Small intestine (tissue), 7 donors: ENCODE data around the gene CKB. TPM values are rescaled to one million over a fixed set of nuclear protein-coding genes. Genes with fewer than 3 reads are reported as not detected.

Source experiments
- DNase-seq, 2 donors: peaks; one replicate each; pipeline versions ENCODE4 v3.0.0 to v3.0.0-alpha.2; 2013
- FAIRE-seq: peaks from 2 replicates; lab custom pipeline; 2012; peaks lifted over from hg19 to GRCh38; lab: Jason Lieb, UNC
- H3K27ac ChIP-seq, 3 donors: one replicate each; pipeline ENCODE4 v1.5.1; 2013; ENCODE audit warnings: low read length in 2 of 3, mild to moderate bottlenecking in 2 of 3, control low read depth in 1 of 3, inconsistent platforms in 1 of 3, low read depth in 1 of 3, moderate library complexity in 1 of 3
- H3K27me3 ChIP-seq, 3 donors: one replicate each; pipeline ENCODE4 v1.6.1; 2013; ENCODE audit warnings: low read length in 3 of 3, inconsistent platforms in 1 of 3; ENCODE audit not compliant: control insufficient read depth in 3 of 3, insufficient read depth in 3 of 3
- H3K36me3 ChIP-seq, 3 donors: one replicate each; pipeline ENCODE4 v1.6.1; 2013; ENCODE audit warnings: low read length in 3 of 3, inconsistent platforms in 1 of 3, low read depth in 1 of 3, mild to moderate bottlenecking in 1 of 3, moderate library complexity in 1 of 3; ENCODE audit not compliant: control insufficient read depth in 3 of 3, insufficient read depth in 2 of 3
- H3K4me1 ChIP-seq, 3 donors: one replicate each; pipeline ENCODE4 v1.6.1; 2013; ENCODE audit warnings: low read length in 2 of 3, inconsistent platforms in 1 of 3, low read depth in 1 of 3, mild to moderate bottlenecking in 1 of 3, moderate library complexity in 1 of 3; ENCODE audit not compliant: control insufficient read depth in 3 of 3, insufficient read depth in 2 of 3
- H3K4me3 ChIP-seq, 3 donors: one replicate each; pipeline ENCODE4 v1.5.1; 2013; ENCODE audit warnings: low read length in 3 of 3, control low read depth in 1 of 3, inconsistent platforms in 1 of 3, low read depth in 1 of 3, mild to moderate bottlenecking in 1 of 3, moderate library complexity in 1 of 3
- H3K9me3 ChIP-seq, 2 donors: one replicate each; pipeline ENCODE4 v1.6.1; 2013; ENCODE audit warnings: low read depth in 1 of 2, low read length in 1 of 2; ENCODE audit not compliant: control insufficient read depth in 2 of 2, insufficient read depth in 1 of 2
- WGBS, 3 donors: extraction: QIAGEN DNeasy Blood & Tissue Kit; methylation state at CpG; one replicate each; pipeline ENCODE4 v1.1.7; 2013; 5-methylcytosine and 5-hydroxymethylcytosine counted together
- polyA plus RNA-seq, 4 donors: library from polyadenylated mRNA; stranded (reverse) in 3 of 4; unstranded in 1 of 4; fragments of 200-250 nt in 3 of 4; fragments of 120-200 nt in 1 of 4; gene quantifications; one replicate each; pipeline versions ENCODE4 v1.2.1 to v1.2.3, GENCODE V29; 2013
- donor health status: healthy with polysubstance abuse.
- donor health status: control.
- donor health status: control.
- donor health status: Bipolar disorder and iron deficiency.
- donor health status: healthy.

The CKB gene
- polyA plus RNA-seq, 4 donors = 36.7 to 315 (median 72.7) TPM

DNA sequence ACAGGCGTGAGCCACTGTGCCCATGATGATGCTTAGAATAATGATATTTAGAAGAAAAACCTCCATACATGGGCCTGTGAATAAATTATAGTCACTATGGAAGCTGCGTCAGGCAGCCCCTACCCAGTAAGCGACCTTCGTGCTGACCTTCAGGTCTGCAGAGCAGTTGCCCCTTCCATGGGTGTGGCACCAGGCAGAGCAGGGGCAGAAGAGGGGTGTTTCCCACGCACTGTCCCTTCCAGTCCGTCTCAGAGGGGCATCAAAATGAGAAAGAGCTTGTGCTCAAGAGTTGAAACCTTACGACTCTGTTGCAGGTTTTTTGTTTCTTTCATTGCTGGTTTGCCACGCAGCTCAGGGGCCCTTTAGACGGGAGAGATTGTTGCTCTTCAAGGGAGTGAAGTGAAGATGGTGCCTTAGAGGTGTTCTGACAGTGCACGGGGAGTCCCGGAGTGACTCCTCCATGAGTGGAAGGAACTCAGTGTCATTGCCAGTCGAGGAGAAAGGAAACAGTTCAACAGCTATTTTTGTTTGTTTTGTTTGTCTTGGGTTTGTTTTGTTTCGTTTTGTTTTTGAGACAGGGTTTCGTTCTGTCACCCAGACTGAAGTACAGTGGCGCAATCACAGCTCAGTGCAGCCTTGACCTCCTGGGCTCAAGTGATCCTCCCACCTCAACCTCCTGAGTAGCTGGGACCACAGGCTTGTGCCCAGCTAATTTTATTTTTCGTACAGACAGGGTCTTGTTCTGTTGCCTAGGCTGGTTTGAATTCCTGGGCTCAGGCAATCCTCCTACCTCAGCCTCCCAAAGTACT is 13.9 kb downstream of the CKB start:
- H3K36me3 ChIP-seq = peaks cover 7 to 76% (median 9%) of the 10 kb centered on the region in 3 donors
- no peak overlapping the region for H3K4me3 ChIP-seq
- DNase-seq (no peak), FAIRE-seq (no peak)
- no peaks in the 10 kb centered on the region for H3K27me3 ChIP-seq
- H3K27ac ChIP-seq = no peak overlapping the region
- no peaks in the 10 kb centered on the region for H3K9me3 ChIP-seq
- WGBS, 3 donors = 83 to 91% (median 84%) methylated on average over 16 of the region's 16 CpGs
- H3K4me1 ChIP-seq = no peaks in the 10 kb centered on the region

DNA sequence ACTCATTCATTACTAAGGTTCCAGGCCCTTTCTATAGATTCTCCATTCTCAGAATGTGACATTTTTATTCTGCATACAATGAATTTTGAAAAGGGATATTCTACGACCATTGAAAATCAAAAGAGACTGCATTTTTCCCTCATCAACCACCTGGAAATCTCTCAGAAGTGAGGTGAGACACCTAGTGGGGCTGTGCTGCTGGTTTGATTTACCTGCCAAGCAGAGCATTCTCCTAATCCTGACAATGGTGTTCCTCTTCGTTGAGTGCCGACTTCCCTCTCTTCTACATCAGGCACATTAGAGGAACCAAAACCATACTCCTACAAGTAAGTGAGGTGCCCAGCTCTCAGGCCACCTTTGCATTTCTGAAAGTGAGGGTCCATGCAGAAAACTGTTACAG is 14.9 kb downstream of the CKB start:
- FAIRE-seq (no peak), DNase-seq (no peak)
- no peaks in the 10 kb centered on the region for H3K4me1 ChIP-seq
- H3K27me3 ChIP-seq = no peaks in the 10 kb centered on the region
- no peak overlapping the region for H3K27ac ChIP-seq
- peaks cover 8 to 77% (median 15%) of the 10 kb centered on the region in 3 donors for H3K36me3 ChIP-seq
- no peak overlapping the region for H3K4me3 ChIP-seq
- H3K9me3 ChIP-seq = no peaks in the 10 kb centered on the region
- 80 to 90% (median 85%) methylated on average over 3 of the region's 3 CpGs for WGBS, 3 donors

DNA sequence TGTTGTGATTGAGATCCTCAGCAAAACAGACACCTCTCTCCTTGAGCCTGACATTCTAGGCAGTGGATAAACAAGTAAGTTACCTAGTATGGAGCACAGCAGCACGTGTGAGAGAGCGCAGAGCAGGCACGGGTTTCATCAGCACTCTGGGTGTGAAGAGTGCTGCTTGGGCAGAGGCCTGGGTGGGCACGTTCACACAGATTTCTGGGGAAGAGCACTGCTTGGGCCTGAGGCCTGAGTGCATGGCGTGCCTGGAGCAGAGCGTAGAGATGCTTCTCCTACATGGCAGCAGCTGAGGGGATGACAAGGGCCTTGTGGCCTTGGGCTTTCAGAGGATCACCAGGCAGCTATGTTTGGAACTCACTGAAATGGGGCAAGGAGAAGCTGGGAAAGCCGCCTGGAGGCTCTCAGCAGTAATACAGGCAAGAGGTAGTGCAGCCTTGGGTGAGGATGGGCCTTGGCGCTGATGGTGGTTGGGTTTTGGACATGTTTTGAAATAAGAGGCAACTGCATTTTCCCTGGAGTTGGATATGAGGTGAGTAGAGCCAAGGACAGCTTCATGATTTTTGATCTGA is 17.6 kb downstream of the CKB start:
- Histone ChIP-seq H3K36me3 (peaks cover 8 to 81% (median 20%) of the 10 kb centered on the region in 3 donors), H3K4me1 (no peaks in the 10 kb centered on the region), H3K27me3 (no peaks in the 10 kb centered on the region), H3K4me3 (no peak overlapping the region), H3K9me3 (no peaks in the 10 kb centered on the region), H3K27ac (no peak overlapping the region)
- 82 to 84% (median 83%) methylated on average over 8 of the region's 8 CpGs for WGBS, 3 donors
- no peak for DNase-seq
- no peak for FAIRE-seq

DNA sequence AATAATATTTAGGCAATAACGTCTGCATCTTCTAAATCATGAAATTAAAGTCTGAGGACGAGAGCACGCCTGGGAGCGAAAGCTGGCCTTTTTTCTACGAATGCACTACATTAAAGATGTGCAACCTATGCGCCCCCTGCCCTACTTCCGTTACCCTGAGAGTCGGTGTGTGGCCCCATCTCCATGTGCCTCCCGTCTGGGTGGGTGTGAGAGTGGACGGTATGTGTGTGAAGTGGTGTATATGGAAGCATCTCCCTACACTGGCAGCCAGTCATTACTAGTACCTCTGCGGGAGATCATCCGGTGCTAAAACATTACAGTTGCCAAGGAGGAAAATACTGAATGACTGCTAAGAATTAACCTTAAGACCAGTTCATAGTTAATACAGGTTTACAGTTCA is 19.3 kb downstream of the CKB start:
- no peaks in the 10 kb centered on the region for H3K4me1 ChIP-seq
- WGBS, 3 donors = 95 to 98% (median 97%) methylated on average over 12 of the region's 12 CpGs
- FAIRE-seq (no peak), DNase-seq (no peak)
- H3K27me3 ChIP-seq = no peaks in the 10 kb centered on the region
- peaks cover 8 to 69% (median 20%) of the 10 kb centered on the region in 3 donors for H3K36me3 ChIP-seq
- no peak overlapping the region for H3K4me3 ChIP-seq
- no peak overlapping the region for H3K27ac ChIP-seq
- no peaks in the 10 kb centered on the region for H3K9me3 ChIP-seq

DNA sequence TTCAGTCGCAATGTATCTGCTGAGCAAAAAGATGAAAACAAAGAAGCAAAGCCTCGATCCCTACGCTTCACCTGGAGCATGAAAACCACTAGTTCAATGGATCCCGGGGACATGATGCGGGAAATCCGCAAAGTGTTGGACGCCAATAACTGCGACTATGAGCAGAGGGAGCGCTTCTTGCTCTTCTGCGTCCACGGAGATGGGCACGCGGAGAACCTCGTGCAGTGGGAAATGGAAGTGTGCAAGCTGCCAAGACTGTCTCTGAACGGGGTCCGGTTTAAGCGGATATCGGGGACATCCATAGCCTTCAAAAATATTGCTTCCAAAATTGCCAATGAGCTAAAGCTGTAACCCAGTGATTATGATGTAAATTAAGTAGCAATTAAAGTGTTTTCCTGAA is 19.8 kb downstream of the CKB start:
- FAIRE-seq (no peak), DNase-seq (no peak)
- H3K27ac ChIP-seq = no peak overlapping the region
- H3K9me3 ChIP-seq = no peaks in the 10 kb centered on the region
- H3K27me3 ChIP-seq = no peaks in the 10 kb centered on the region
- WGBS, 3 donors = 96 to 98% (median 96%) methylated on average over 18 of the region's 18 CpGs
- no peak overlapping the region for H3K4me3 ChIP-seq
- no peaks in the 10 kb centered on the region for H3K4me1 ChIP-seq
- peaks cover 7 to 67% (median 20%) of the 10 kb centered on the region in 3 donors for H3K36me3 ChIP-seq

DNA sequence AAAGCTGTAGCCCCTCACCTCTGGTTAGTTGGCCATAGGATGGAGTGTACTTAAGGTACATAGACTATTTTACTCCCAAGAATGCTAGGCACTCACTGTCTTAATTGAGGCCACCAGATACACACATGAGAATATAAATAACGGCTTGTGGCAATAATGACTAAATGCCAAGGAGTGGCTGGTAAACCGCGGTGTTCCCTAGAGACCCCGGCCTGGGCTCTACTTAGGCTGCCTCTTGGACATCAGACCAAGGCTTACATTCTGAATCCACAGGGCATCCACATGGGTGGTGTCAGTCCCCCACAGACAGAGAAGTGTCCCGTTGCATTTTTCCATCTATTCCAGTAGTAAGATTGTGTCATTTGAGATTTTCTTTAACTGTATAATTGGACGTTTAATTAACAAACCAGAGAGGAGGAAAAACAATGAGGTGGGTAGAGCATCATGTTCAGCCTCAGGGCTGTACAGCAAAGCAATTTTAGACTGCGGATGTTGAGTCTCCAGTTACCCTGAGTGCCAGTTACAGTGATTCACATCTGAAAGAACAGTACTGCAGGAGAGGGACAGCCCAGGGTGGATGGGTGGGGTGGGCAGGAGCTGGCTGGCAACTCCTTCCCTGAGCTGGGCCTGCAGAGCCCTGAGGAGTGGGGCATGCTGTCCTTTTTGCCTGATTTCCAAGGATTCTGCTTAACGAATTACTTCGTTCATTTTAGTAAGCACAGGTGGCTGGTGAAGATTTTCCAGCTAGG is 20.5 kb downstream of the CKB start:
- Histone ChIP-seq H3K4me3 (no peak overlapping the region), H3K9me3 (no peaks in the 10 kb centered on the region), H3K36me3 (peaks cover 5 to 68% (median 20%) of the 10 kb centered on the region in 3 donors), H3K27me3 (no peaks in the 10 kb centered on the region), H3K4me1 (no peaks in the 10 kb centered on the region), H3K27ac (no peak overlapping the region)
- no peak for FAIRE-seq
- 90 to 94% (median 92%) methylated on average over 9 of the region's 9 CpGs for WGBS, 3 donors
- DNase-seq = no peak

DNA sequence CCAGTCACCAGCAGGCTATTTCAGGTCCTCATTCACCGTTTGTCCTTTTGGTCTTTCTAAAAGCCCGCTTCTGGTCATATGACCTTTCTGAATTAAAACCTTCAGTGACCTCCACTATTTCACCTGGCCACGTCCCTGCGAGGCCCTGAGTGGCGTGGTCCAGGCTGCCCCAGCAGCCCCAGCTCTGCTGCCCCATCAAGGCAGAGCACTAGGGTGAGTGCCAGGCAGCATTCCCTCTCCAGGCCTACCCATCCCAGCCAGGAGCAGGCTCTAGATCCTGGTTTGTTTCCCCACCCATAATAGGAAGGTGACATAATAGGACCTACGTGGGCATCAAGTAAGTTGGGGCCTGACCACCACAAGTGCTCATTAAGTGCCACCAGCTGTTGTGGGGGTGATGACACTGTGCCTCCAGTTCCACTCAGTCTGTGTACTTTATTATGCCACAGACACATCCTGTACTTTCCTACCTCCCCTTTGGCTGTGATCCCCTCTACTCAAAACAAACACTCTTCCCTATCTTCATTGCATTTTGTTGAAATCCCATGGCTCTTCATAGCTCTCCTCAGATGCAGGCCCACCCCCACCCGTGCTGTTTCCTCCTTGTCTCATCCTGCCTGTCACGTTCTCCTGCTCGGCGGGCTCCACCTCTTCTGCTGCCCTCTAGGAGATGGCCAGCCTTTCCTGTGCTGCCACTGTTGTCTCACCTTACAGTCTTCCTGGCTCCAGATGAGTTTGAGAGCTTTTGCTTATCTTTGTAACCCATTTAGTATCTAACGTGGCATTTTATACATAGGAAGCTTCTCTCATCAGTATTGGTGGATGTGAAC is 21.4 kb downstream of the CKB start:
- Histone ChIP-seq H3K4me1 (no peaks in the 10 kb centered on the region), H3K27me3 (no peaks in the 10 kb centered on the region), H3K36me3 (peaks cover 5 to 66% (median 20%) of the 10 kb centered on the region in 3 donors), H3K9me3 (no peaks in the 10 kb centered on the region), H3K4me3 (no peak overlapping the region), H3K27ac (no peak overlapping the region)
- 82 to 89% (median 84%) methylated on average over 11 of the region's 11 CpGs for WGBS, 3 donors
- DNase-seq = no peak
- FAIRE-seq = no peak
